ENCODE measurements around the gene SLC22A13.
"Not testable (repeated sequence)": the region's sequence is repeated elsewhere in the genome, so short reads cannot be mapped to it uniquely, and the experiment has no call there.

SLC22A13 gene

DNA sequence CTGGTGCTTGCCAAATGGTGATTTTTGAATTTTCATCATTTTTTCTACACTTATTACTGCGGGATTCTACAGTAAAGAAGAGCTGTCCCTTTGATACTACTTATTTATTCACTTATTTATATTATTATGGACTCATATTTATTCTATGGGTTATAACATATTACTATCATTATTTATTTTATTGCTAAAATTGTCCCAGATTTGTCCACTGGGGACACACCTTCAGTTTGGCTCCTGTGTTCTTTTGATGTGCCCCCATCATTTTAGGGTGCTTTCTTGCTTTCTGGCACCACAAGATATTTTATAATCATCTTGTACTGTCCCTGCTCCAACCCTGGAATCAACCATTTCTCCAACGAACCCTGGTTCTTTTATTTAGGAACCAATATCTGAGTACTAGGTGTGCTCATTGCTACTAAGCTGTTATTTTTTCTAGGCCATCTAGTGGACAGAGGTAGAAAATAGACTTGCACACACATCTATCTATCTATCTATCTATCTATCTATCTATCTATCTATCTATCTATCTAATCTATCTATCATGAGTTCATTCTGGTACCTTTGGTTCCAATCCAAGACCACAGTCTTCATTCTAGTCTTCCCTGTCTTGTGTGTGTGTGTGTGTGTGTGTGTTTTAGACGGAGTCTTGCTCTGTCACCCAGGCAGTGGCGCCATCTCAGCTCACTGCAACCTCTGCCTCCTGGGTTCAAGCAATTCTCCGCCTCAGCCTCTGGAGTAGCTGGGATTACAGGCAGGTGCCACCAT, 32.5 kb downstream of the SLC22A13 start:
- peak; percentile 4 for DNase-seq (ENCODE audit: low read depth)

DNA sequence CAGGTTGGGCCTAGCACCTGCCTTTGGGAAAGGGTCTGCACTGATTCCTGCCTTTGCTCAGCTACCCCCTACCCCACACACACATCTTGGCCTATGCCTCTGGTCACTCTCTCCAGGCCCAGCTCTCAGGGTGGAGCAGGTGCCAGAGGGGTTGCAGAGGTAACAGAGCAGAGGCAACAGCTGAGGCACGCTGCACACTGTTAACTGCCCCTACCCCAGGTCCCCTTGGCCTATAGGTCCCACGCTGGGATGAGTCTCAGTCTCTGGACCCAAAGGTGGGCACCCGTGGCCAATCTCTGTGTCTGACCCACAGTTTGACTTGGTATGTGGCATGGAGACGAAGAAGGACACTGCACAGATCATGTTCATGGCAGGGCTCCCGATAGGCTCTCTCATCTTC, 41.3 kb downstream of the SLC22A13 start:
- DNase-seq (ENCODE audit: low read depth), result no peak

DNA sequence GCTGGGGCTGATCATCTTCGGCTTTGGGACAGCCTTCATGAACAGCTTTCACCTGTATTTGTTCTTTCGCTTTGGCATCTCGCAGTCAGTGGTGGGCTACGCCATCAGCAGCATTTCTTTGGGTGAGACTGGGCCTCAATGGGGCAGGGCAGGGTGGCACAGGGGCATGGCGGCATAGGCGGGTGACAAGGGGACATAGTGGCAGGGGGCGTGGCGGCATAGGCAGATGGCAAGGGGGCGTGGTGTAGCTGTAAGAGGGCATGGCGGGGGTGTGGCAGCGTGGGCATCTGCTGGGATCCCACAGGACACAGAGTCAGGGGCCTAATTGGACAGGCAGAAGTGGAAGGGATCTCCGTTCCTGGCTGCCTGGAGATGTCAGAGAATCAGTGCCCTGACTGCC, 42.0 kb downstream of the SLC22A13 start:
- no peak for DNase-seq (ENCODE audit: low read depth)

DNA sequence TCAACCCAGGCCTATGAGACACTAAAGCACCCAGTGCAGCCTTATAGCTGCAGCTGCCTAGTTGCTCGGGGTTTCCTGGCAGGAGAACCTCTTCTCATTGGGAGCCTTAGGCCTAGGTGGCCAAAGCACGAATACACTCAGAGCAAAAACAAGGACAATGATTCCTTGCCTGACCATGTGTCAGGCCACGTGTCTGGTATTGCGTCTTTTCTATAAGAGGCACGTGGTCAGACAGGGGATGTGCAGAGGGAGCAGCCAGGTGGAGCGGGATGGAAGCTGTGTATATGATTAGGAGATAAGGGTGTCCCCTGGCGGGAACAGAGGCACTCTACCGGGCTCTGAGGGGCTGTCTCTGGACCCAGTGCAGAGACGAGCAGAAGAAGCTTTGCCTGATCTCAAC, 42.8 kb downstream of the SLC22A13 start:
- no peak for DNase-seq (ENCODE audit: low read depth)

DNA sequence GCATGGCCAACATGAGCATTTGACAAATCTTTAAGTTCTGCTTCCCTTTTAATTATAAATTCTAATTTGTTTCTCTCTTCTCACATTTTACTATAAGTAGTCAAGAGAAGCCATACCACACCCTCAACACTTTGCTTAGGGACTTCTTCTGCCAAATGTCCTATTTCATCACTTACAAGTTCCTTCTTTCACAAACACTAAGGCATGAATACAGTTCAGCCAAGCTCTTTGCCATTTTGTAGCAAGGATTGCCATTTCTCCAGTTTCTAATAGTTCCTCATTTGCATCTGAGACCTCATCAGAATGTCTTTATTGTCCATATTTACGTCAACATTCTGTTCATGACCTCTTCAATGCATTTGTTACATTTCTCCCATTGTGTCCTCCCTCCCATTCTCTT, 45.9 kb downstream of the SLC22A13 start:
- no peak for DNase-seq (ENCODE audit: low read depth)

DNA sequence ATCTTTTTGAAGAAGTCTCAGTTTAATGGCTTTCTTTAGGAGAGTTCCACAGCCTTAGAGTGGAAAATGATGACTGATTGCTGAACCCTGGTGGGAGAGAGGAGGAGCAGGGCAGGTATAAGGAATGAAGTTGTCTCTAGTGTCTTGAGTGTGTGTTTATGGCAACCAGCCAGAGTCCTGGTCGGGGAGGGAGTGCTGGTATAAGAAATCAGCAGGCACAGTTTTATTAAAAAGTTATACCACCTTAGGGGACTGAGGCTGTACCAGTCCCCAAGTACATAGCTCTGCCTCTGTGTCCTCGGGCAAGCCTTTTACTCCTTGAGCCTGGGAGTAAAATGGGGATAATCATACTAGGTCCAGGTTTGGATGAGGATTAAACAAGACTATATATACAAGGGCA, 46.3 kb downstream of the SLC22A13 start:
- no peak for DNase-seq (ENCODE audit: low read depth)

DNA sequence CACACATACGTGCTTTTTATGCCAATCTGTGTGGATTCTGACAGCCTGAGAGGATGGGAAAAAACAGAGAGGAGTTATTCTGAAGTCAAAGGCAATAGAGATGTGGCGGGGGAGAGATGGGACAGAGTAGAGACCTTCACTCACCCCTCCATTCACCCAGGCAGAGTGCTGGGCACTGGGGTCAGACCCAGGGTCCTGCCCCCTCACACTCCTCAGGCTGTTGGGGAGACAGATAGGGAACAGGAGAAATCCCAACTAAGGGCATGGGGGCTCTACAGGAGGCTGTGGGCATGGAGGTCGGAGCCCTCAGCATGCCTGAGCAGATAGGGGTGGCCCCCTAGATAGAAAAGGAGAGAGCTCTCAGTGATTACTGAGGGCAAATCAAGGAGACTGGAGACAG, 46.7 kb downstream of the SLC22A13 start:
- no peak for DNase-seq (ENCODE audit: low read depth)

DNA sequence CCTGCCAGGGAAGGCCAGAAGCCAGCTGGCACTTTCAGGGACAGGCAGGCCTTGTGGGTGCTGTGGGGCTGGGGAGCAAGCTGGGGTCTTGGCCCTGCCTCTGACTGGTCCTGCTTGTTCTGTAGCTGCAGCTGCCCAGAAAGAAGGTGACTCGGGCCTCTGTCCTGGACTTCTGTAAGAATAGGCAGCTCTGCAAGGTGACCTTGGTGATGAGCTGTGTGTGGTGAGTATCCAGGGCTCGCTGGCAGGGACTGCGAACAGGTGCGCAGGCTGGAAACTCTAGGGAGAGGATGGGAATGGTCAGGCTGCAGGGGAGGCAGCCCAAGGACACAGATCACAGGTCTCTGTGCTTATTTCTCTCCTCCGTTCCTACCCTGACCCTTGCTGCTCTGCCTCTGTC, 47.7 kb downstream of the SLC22A13 start:
- DNase-seq (ENCODE audit: low read depth), result no peak

DNA sequence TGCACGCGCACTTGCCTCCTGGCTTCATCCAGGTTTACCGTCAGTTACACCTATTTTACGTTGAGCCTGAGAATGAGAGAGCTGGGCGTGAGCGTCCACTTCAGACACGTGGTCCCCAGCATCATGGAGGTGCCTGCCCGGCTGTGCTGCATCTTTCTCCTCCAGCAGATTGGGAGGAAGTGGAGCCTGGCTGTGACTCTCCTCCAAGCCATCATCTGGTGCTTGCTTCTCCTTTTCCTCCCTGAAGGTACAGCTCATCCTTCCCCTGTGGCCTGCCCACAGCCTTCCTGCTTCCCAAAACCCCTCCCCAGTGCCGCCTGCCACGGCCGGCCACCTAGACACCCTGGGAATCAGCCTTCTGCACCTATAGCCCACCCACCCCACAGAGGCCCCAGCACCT, 48.1 kb downstream of the SLC22A13 start:
- DNase-seq (ENCODE audit: low read depth), result no peak

DNA sequence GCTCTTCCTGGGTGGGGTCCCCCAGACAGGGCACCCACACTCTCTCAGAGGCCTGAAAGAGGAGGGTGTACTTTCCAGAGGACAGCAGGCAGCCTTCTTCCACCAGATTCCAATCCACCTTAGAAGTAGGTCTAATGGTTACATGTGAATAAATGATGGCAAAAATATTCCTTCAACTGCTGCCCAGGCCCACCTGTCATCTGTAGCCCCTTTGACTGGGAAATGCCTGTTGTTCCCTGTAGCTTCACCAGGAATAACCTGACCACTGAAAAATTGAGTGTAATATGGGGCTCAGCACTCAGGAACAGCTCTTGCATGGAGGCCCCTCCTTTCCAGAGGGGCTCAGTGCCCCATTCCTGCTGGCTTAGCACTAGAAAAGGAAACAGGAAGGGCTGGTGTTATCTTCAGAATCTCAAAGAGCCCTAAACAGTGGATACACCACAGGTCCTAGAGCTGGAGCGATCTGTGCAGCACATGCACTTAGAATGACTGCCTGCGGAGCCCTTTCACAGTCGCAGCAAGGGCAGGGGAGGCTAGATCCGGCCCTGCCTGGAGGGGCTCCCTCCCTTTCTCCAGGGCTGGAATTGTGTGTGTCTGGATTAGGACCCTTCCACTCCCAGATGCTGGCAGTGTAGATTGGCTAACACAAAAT, 48.6 kb downstream of the SLC22A13 start:
- no peak for DNase-seq (ENCODE audit: low read depth)

DNA sequence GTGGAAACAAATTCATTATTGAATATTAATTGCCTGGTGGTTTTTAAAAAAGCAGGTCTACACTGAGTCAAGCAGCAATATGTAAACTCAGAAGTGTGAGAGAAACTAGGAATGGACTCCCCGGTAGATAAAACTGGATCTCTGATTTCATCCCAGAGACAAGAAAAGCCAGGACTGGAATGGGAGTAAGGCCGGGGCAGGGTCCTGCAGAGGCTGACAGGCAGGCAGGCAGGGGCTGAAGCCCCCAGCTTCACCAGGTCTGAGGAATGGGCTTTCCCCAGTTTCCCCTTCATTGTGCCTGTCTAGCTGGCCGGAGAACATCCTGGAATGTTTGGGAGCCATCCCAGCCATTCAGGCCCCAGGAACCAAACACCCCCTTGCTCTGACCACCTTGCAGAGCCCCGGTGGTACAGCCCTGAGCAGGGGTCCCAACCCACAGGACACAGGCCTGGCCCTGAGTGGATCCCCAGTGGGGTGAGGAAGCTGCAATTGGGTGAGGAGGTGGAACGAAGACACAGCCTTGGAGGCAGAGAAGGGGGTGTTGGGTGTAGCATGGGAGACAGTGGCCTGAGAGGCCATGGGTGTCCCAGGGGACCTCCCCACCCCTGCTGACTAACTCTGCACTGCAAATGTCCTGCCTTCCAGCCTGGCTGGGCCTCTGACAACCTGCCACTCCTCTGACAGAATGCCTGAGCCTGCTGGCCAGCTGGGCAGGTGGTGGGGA, 49.3 kb downstream of the SLC22A13 start:
- no peak for DNase-seq (ENCODE audit: low read depth)

DNA sequence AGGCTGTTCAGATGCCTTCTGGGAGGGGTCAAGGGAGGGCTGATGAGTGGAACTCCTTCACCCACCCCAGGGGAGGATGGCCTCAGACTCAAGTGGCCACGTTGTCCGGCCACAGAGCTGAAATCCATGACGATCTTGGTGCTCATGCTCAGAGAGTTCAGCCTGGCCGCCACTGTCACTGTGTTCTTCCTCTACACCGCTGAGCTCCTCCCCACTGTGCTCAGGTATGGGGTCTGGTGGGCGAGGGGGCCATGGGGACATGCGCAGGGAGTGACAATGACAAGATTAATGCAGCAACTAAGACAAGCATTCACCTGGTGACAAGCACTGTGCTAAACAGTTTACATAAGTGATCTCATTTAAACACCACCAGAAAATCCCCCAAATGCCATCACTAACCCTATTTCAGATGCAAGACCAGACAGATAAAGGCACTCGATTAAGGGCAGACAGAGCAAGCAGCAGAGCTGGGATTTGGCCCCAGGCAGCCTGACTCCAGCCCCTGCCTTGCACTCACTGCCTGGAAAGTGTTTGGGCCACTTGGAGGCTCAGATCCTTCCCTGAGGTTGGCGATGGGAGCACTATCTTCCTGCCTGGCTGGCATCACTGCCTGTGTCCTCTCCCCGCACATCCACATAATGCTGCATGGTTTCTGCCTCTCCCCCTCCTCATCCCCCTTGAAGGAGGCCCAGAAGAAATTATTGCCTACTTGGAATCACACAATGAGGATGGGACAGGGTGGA, 50.0 kb downstream of the SLC22A13 start:
- no peak for DNase-seq (ENCODE audit: low read depth)

DNA sequence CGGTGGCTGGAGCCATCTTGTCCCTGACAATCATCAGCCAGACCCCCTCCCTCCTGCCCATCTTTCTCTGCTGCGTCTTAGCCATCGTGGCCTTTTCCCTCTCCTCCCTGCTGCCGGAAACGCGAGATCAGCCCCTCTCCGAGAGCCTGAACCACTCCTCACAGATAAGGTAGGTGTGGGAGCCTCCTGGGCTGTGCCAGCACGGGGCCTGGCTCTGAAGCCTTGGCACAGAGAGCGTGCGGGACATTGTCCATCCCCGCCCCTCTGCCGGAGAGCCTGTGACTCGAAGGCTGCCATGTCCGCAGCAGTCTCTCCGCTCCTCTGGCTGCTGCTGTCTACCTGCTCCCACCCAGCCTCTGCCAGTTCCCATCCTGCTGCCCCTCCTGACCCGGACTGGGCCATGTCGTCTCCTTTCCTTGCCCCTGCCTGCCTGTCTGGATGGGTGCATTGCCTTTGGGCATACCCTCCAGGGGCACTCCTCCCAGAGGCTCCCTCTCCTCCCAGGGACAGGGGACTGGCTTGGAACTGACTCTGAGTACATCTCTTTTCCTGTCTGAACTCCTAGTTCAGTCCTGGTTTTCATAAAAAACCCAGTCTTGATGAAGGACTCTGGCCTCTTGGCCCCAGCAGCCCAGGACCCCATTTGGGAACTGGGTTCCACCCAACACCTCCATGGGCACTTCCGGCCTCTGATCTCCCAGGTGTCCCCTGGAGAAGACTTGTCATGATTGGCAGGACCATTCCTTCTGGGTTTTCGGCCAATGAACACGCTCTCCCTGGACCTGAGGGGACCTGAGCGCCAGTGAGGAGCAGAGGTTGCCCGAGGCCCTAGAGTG, 51.0 kb downstream of the SLC22A13 start:
- no peak for DNase-seq (ENCODE audit: low read depth)

DNA sequence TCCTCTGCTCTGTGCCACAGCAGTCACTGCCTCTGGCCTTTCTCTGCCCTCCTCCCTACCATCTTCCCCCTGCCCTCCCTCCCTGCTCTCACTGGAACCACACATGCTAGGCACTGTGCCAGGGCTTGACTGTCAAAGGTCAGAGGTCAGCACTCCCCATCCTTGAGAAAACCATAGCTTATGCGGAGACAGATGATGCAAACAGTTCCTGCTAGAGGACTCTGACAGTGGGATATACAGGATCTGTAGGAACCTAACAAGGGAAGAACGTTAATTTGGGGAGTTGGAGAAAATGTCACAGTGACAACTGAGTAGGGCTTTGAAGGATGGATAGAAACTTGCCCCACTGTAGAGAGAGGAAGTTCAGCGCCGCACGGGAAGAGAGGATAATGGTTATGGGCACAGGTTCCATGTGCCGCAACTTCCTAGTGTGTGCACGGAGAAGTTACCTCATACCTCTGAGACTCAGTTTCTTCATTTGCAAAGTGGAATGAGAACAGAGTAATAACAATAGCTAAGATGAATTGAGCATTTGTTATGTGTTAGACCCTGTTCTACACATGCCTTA, 51.7 kb downstream of the SLC22A13 start:
- DNase-seq (ENCODE audit: low read depth), result no peak

DNA sequence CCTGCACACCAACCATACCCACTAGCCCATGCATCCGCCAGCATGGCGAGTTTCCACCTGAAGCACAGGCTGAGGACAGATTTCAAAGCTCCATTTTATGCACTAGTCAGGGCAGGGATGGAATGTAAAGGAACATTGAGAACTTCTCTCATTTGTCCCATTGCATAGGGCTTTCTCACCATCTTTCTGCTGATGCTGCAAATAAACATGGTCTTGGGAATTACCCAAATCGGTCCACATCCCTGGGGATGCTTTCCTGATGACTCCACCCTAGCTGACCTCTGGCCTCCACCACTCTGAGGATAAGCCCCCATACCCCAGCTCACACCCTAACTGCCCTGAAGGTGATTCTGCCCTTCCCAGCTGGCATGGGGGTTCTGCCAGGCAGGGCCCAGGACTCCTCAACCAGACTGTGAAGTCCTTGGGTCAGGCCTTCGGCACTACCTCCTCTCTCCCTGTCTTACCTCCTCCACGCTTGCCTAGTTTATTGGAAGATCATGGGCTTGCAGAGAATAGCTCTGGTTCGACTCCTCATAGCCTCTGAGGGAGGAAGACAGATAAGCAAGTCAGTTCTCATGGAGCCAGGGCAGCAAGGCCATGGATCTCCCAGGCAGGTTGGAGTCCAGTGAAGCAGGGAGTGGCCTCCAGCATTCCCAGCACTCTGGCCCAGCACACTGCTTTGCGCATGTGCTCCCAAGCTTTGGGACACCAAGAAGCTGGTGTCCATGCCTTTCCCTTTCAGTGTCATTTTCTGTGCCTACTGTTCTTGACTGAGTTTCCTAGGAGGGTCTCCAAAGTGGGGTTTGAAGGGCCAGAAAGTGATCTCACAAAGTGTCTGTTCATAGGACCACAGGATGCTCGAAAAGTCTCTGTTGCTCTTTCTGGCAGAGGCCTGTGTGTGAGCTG, 53.4 kb downstream of the SLC22A13 start:
- no peak for DNase-seq (ENCODE audit: low read depth)

DNA sequence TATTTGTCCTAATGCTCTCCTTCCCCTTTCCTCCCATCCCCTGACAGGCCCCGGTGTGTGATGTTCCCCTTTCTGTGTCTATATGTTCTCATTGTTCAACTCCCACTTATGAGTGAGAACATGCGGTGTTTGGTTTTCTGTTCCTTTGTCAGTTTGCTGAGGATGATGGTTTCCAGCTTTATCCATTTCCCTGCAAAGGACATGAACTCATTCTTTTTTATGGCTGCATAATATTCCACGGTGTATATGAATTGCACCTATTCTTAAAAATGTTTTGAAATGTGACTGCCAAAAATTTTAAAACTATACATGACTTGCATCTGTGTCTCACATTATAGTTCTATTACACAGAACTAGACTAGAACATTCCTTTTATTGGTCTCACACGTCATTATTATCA, 55.0 kb downstream of the SLC22A13 start:
- not testable (repeated sequence) for DNase-seq (ENCODE audit: low read depth)

DNA sequence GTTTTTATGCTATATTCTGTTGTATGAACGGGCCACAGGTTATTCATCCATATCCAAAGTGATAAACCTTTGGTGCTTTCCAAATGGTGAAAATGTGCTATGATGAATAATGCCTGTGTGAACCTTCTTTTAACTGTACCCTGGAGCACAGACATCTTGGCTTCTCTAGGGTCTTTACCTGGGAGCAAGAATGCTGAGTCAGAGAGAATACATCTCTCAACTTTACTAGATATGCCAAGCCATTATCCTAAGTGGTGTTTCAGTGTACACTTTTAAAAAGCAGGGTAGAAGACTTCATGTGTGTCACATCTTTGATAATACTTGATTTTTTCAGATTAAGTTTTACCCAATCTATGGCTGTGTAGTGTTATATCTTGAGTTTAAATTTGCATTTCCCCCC, 57.4 kb downstream of the SLC22A13 start:
- no peak for DNase-seq (ENCODE audit: low read depth)

DNA sequence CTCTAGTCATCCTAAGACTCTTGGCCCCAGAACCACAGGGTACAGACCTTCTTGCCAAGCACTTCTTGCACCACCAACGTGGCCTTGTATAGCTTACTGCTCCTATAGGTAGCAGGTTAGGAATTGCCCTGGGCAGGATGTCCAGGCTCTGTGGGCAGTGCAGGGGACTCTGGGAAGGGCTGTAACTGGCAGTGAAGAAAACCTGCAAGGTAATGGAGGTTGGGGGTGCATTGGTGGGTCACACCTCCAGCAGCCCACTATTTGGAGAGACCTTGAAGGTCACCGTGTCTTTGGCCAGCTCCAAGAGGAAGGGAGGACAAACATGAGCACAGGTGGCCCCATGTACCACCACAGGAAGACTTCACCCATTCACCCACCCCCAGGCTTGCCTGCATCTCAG, 59.6 kb downstream of the SLC22A13 start:
- DNase-seq (ENCODE audit: low read depth), result no peak

DNA sequence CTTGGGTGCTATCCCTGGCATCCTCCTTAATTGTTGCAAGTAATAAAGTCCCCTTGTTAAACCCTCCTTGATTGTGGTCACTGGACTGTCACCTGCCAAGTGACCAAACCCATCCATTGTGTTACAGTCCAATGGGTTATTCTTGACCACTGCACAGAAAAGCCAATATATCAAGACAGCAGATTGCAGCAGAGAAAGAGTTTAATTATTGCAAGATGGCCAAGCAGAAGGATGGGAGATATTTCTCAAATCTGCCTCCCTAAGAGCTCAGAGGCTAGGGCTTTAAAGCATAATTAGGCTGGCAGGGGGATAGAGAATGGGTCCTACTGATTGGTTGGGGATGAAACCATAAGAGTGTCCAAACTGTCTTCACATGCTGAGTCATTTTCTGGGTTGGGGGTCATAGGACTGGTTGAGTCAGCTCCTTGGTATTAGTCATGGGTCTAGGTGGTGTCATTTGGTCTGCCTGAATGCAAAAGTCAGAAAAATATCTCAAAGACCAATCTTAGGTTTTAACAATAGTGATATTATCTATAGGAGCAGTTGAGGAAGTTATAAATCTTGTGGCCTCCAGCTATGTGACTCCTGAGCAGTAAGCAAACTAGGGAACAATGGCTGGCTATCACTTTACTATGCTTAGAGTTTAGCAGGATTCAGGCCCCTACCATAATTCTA, 61.9 kb downstream of the SLC22A13 start:
- DNase-seq (ENCODE audit: low read depth), result no peak

Data from HS-5 (cell line).